ENCODE measurements around the gene LCMT1.

DNA sequence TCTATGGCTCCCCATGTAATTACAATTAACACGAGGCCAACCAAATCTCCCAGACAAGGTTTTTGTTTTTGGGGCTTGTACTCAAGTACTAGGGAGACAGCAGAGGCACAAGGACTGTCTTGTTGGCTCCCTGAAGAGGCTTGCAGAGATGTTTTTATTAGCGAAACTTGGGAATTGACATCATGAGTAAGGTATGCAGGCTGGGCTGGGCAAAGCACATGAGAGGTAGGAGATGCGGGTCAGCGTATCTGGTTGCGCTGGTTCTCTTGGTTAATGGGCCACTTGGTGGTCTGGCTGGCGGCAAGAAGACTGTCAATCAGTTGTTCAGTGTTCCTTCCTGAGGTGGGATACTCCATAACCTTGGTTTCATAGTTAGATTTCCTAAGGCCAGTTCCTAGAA, 28.9 kb downstream of the LCMT1 start:
- TF ChIP-seq CTCF (IDR thresholded peaks at IDR 0.05) (no peak), POLR2AphosphoS5 (IDR thresholded peaks at IDR 0.05; ENCODE audit: low read depth, low read length) (no peak), SIN3A (IDR thresholded peaks at IDR 0.05; ENCODE audit: borderline replicate concordance, insufficient read depth, low read depth, low read length) (no peak), TCF7L2 (IDR thresholded peaks at IDR 0.05; ENCODE audit: low read depth, low read length) (no peak)
- TF ChIP-seq, protein P1, sequence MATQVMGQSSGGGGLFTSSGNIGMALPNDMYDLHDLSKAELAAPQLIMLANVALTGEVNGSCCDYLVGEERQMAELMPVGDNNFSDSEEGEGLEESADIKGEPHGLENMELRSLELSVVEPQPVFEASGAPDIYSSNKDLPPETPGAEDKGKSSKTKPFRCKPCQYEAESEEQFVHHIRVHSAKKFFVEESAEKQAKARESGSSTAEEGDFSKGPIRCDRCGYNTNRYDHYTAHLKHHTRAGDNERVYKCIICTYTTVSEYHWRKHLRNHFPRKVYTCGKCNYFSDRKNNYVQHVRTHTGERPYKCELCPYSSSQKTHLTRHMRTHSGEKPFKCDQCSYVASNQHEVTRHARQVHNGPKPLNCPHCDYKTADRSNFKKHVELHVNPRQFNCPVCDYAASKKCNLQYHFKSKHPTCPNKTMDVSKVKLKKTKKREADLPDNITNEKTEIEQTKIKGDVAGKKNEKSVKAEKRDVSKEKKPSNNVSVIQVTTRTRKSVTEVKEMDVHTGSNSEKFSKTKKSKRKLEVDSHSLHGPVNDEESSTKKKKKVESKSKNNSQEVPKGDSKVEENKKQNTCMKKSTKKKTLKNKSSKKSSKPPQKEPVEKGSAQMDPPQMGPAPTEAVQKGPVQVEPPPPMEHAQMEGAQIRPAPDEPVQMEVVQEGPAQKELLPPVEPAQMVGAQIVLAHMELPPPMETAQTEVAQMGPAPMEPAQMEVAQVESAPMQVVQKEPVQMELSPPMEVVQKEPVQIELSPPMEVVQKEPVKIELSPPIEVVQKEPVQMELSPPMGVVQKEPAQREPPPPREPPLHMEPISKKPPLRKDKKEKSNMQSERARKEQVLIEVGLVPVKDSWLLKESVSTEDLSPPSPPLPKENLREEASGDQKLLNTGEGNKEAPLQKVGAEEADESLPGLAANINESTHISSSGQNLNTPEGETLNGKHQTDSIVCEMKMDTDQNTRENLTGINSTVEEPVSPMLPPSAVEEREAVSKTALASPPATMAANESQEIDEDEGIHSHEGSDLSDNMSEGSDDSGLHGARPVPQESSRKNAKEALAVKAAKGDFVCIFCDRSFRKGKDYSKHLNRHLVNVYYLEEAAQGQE (IDR thresholded peaks at IDR 0.05; ENCODE audit: insufficient read depth in 1 of 2, low read depth in 2 of 2, low read length in 1 of 2): no peak
